Measurements from ENCODE around the gene CALCR. TPM values are rescaled to one million over a fixed set of nuclear protein-coding genes. Genes with fewer than 3 reads are reported as not detected.

Gene CALCR
- total RNA-seq, 1 experiment from 2014 or later, result 0.10 TPM

DNA sequence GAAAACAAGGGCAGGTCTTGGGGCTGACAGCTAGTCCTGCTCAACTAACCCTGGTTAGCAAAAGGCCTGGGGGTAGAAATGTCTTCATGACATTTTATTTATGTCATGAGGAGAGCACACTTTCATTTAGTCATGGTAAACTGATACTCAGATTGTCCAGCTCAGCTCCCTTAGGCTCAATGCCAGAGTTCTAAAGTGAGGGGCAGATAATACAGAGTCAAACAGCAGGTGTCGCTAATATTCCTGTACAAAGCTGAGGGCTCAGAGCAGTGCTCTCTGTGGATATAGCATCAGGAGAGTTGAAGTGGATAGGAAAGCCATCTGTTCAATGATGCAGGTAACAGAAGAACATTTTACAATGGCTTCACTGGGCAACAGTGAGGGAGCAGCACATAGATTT lies 26.8 kb upstream of the CALCR start:
- POLR2A ChIA-PET, result no interaction called here
- Histone ChIP-seq H3K4me1 (ENCODE audit: control insufficient read depth in 1 of 2, insufficient read depth in 2 of 2, low read length in 2 of 2) (no peaks in the 10 kb centered on the region), H2AFZ (ENCODE audit: low read depth, low read length, poor library complexity, severe bottlenecking) (no peak overlapping the region), H3K9ac (ENCODE audit: low read length) (no peak overlapping the region), H3K4me2 (ENCODE audit: low read length) (no peak overlapping the region), H3K27me3 (ENCODE audit: insufficient read depth, low read length) (no peaks in the 10 kb centered on the region), H3K4me3 (replicated peaks in 1 of 2; ENCODE audit: low read depth in 1 of 2, low read length in 2 of 2) (no peak overlapping the region), H3K9me2 (ENCODE audit: insufficient read depth) (no peaks in the 10 kb centered on the region), H4K20me1 (ENCODE audit: insufficient read depth) (no peaks in the 10 kb centered on the region), H3K9me3 (ENCODE audit: control insufficient read depth in 1 of 2, insufficient read depth in 1 of 2, low read depth in 1 of 2, low read length in 2 of 2) (no peaks in the 10 kb centered on the region), H3K27ac (ENCODE audit: low read depth, low read length) (no peak overlapping the region), H3K36me3 (ENCODE audit: control insufficient read depth in 1 of 2, insufficient read depth in 2 of 2, low read length in 2 of 2) (no peaks in the 10 kb centered on the region), H3K79me2 (ENCODE audit: insufficient read depth, low read length) (no peaks in the 10 kb centered on the region)
- TF ChIP-seq CBX3 (IDR thresholded peaks at IDR 0.05; ENCODE audit: low read depth) (no peak), FOSL1 (IDR thresholded peaks at IDR 0.05; ENCODE audit: low read depth) (no peak), SRF (IDR thresholded peaks at IDR 0.05; ENCODE audit: low read depth) (no peak), RAD21 (IDR thresholded peaks at IDR 0.05; ENCODE audit: low read depth) (peak; percentile 25; the same call in 1 of the 2 replicates), CTCF (IDR thresholded peaks at IDR 0.05 in 2 of 3, conservative IDR thresholded peaks at IDR 0.05 in 1 of 3; ENCODE audit: borderline replicate concordance in 1 of 3, insufficient read depth in 1 of 3, low read depth in 2 of 3, low read length in 2 of 3) (0 out of 6 replicates have a peak, but pooled peaks of 2 of the 3 experiments have one; percentile 5 to 27), EZH2phosphoT487 (IDR thresholded peaks at IDR 0.05; ENCODE audit: borderline replicate concordance) (no peak)
- BruUV-seq (replicated peaks), result no TSS peak
- DNase-seq (ENCODE audit: low read depth, low spot score), result no peak
- RAD21 ChIA-PET (ENCODE audit: low non-redundant PET in 1 of 2, low total read pairs in 2 of 2, uncharacterized antibody in 2 of 2, unreplicated experiment in 2 of 2), result no interaction called here
- intact Hi-C loops (cut with micrococcal nuclease), result no loop called here
- ATAC-seq, result no peak
- CTCF ChIA-PET, result interaction anchor here (1.6 kb wide), 1 partner anchor 19 kb away, joined by 5 read pairs; no protein-coding TSS in a partner anchor

- Histone ChIP-seq H3K4me2 (ENCODE audit: low read length) (no peak overlapping the region), H3K27me3 (ENCODE audit: insufficient read depth, low read length) (no peaks in the 10 kb centered on the region), H3K27ac (ENCODE audit: low read depth, low read length) (no peak overlapping the region), H2AFZ (ENCODE audit: low read depth, low read length, poor library complexity, severe bottlenecking) (no peak overlapping the region), H3K9me2 (ENCODE audit: insufficient read depth) (no peaks in the 10 kb centered on the region), H3K9me3 (ENCODE audit: control insufficient read depth in 1 of 2, insufficient read depth in 1 of 2, low read depth in 1 of 2, low read length in 2 of 2) (no peaks in the 10 kb centered on the region), H3K79me2 (ENCODE audit: insufficient read depth, low read length) (peaks cover 34% of the 10 kb centered on the region), H4K20me1 (ENCODE audit: insufficient read depth) (no peaks in the 10 kb centered on the region; the same call in 1 of the 2 replicates), H3K36me3 (ENCODE audit: control insufficient read depth in 1 of 2, insufficient read depth in 2 of 2, low read length in 2 of 2) (no peaks in the 10 kb centered on the region), H3K4me1 (ENCODE audit: control insufficient read depth in 1 of 2, insufficient read depth in 2 of 2, low read length in 2 of 2) (no peaks in the 10 kb centered on the region), H3K4me3 (replicated peaks in 1 of 2; ENCODE audit: low read depth in 1 of 2, low read length in 2 of 2) (no peak overlapping the region), H3K9ac (ENCODE audit: low read length) (no peak overlapping the region)
- ChIA-PET RAD21 (ENCODE audit: low non-redundant PET in 1 of 2, low total read pairs in 2 of 2, uncharacterized antibody in 2 of 2, unreplicated experiment in 2 of 2) (no interaction called here), POLR2A (no interaction called here), CTCF (no interaction called here)
- DNase-seq (ENCODE audit: low read depth, low spot score) (no peak), ATAC-seq (no peak)
- no peak for TF ChIP-seq CEBPB (IDR thresholded peaks at IDR 0.05; ENCODE audit: low read depth)
- no TSS peak for BruUV-seq (replicated peaks)
- intact Hi-C loops (cut with micrococcal nuclease), result no loop called here
These were observed 19.7 kb upstream of the CALCR start for GRCh38 chr7:93594250-93594649.
